Inflammatory macrophage (primary cell): ENCODE data around the gene HAPLN3.
A peak's percentile ranks its signal among the peaks of the same experiment; 100 is the strongest.
"Not testable (repeated sequence)": the region's sequence is repeated elsewhere in the genome, so short reads cannot be mapped to it uniquely, and the experiment has no call there.

Source experiments
- DNase-seq, 2 donors: peaks; one replicate each; pipeline ENCODE4 v3.0.0-alpha.2; 2020 to 2022
- total RNA-seq, 18 experiments: gene quantifications; one replicate each; lab custom pipeline; 2026; ENCODE audit warnings: mixed read lengths in 6 of 18, inconsistent platforms in 2 of 18; lab: John Stamatoyannopoulos, UW

The HAPLN3 gene
- total RNA-seq = 0 to 48.9 (median 0.31) reads per million in 18 experiments

DNA sequence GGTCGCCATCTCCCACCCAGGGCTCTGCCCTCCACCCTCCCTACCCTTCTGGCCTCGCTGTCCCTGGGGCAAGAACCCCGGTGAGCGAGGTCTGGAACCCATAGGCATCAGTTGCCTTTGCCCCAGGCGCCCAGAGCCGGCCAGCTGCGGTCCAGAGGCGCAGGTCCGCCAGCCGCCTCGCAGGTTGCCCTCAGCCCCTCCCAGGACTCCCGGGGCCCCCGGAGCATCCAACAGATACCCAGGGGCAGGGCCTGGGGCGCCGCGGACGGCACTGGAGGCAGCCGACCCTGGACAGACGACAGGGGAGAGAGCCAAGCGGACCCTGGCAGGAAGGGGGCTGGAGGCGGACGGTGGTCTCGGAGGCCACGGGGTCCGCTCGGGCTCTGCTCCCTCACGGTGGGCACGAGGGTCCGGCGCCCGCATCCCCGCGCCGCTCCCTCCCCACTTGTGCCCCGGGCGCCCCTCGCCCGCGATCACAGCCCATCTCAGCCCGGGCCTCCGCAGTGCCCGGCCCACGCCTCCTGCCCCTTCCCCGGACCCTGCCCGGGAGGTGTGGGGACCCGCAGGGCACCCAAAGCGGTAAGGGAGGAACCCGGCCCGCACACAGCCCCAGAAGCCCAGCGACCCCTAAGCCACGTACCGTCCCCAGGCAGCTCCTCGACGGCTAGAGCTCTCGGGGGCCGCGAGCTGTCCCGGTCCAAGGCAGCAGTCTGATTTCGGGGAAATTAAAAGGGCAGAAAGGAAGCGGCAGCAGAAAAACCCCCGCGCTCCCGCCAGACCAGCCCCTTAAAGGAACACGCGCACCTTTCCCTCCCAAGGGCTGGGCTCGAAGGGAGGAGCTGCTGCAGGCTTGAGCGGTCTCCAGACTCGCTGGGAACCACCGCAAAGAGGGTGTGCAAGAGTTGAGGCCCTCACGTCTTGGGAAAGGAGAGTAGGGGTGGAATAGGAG, at the start of gene HAPLN3:
TSS of gene HAPLN3 (minus strand) at position 726 of the 949 bp plus-strand sequence. CDS start 8,246 bp downstream, outside the sequence.
- peak in 1 of 2 donors; percentile 6 for DNase-seq

- DNase-seq = no peak
Measured at GRCh38 chr15:88940110-88940675, 44.8 kb upstream of the HAPLN3 start.

DNA sequence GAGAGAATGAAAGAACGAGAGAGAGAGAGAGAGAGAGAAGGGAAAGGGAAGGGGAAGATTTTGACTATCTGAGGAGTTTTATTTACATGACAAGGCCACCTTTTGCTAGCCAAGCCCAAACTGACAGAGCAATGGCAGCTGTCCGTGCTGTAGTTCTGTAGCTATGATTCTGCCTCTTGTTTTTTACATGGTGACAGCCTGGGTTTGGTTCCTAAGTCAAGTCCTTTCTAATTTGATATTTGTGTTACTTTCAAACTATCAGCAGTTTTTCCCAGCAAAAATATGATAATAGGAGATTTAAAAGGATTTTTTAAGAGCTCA, 44.1 kb upstream of the HAPLN3 start:
- DNase-seq = no peak

- DNase-seq = no peak
Measured at GRCh38 chr15:88938802-88939485, 43.6 kb upstream of the HAPLN3 start.

- not testable (repeated sequence) for DNase-seq
Measured at GRCh38 chr15:88934449-88934848, 39.1 kb upstream of the HAPLN3 start.

- DNase-seq = no peak
Measured at GRCh38 chr15:88932875-88933330, 37.6 kb upstream of the HAPLN3 start.

DNA sequence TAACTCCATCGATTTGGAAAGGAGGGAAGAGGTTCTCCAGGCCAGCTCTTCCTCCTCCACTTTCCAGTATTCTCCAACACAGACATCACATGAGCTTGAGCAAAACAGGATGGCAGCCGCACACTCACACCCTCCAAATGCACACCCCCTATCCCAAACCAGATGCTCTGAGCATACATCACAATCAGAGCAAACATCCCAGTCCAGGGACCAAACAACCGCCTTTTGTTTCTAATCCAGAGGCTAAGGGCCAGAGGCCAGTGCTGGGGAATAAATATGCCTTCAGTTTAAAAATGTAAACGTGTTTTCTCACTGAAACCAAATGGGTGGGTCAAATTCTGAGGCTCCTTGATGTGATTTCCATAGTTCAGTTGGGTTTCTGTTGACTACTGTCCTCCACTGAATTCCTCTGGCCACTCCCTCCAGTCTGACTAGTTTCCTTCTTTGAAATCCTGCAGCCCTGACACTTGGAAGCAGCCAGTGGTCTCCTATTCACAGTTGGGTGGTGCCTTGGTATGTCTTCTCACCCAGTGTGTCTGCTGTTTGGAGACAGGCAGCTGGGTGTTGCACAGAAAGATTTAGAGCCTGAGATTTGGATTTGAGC, 37.0 kb upstream of the HAPLN3 start:
- no peak for DNase-seq

- no peak for DNase-seq
Measured at GRCh38 chr15:88930579-88930978, 35.2 kb upstream of the HAPLN3 start.

DNA sequence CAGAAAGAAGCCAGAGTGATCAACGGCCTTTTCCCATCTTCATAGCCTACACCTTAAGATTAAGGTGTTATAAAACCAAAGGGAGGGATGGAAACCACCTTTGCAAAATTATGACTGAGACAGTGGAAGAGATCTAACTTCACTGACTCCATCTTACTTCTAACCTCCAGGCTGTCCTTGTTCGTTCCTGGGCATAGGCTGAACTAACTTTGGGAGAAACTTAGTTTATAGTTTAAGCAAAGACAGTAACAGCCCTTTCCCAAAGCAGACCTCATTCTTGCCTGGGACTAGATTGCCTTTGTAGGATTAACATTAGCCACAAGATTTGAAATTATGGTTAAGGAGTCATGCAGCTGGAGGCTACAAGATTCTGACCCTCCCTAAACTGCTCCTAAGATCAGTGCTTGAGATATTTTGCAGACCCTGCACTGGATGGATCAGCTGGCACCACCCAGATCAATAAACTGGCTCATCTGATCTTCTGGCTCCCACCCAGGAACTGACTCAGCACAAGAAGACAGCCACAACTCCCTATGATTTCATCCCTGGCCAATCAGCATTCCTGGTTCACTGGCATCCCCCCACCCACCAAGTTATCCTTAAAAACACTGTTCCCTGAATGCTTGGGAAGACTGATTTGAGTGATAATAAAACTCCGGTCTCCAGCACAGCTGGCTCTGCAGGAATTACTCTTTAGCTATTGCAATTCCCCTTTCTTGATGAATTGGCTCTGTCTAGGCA, 34.2 kb upstream of the HAPLN3 start:
- DNase-seq = not testable (repeated sequence)

- DNase-seq = not testable (repeated sequence)
Measured at GRCh38 chr15:88928192-88928591, 32.8 kb upstream of the HAPLN3 start.

GRCh38 chr15:88925648-88926047, 30.3 kb upstream of the HAPLN3 start:
- DNase-seq = not testable (repeated sequence)

DNA sequence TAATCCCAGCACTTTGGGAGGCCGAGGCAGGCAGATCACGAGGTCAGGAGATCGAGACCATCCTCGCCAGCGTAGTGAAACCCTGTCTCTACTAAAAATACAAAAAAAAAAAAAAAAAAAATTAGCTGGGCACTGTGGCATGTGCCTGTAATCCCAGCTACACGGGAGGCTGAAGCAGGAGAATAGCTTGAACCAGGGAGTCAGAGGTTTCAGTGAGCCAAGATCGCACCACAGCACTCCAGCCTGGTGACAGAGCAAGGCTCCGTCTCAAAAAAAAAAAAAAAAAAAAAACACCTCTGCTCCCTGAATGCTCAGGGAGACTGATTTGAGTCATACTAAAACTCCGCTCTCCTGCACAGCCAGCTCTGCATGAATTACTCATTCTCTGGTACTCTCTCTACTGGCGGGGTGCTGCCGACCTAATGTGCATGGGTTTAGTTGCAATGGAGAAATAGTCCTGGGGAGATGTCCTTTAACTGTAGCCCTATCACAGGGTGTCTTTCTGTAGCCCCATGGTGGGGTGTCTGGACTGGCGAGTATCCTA, 25.6 kb upstream of the HAPLN3 start:
- DNase-seq = not testable (repeated sequence)

DNA sequence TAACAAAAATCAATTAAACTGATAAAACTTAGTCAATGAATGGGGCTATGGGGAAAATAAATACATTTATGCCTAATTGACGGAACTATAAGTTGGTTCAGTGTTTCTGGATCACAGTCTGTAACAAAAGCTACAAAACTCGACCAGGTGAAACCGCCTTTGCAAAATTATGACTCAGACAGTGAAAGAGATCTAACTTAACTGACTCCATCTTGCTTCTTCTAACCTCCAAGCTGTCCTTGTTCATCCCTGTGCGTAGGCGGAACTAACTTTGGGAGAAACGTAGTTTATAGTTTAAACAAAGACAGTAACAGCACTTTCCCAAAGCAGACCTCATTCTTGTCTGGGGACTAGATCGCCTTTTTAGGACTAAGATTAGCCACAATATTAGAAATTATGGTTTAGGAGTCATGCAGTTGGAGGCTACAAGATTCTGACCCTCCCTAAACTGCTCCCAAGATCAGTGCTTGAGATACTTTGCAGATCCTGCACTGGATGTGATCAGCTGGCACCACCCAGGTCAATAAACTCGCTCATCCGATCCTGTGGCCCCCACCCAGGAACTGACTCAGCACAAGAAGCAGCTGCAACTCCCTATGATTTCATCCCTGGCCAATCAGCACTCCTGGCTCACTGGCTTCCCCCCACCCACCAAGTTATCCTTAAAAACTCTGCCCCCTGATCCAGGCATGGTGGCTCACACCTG, 25.0 kb upstream of the HAPLN3 start:
- no peak for DNase-seq

- DNase-seq = peak; percentile 93
Measured at GRCh38 chr15:88918738-88919137, 23.4 kb upstream of the HAPLN3 start.

- DNase-seq = peak; percentile 36 to 73
Measured at GRCh38 chr15:88917760-88918159, 22.4 kb upstream of the HAPLN3 start.

GRCh38 chr15:88915354-88915753, 20.0 kb upstream of the HAPLN3 start:
- DNase-seq = no peak

DNA sequence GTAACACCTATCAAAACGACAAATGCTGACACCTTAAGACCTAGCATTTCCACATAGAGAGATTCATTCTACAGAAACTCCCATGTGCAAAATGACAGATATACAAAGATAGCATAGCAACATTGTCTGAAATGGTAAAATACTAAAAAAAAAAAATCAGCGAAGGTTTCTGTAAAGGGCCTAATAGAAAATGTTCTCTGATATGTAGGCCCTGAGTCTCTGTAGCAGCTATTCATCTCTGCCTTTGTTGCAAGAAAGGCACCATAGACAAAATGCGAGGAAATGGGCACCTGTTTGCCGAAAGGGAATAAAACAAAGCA, 18.5 kb upstream of the HAPLN3 start:
- no peak for DNase-seq

DNA sequence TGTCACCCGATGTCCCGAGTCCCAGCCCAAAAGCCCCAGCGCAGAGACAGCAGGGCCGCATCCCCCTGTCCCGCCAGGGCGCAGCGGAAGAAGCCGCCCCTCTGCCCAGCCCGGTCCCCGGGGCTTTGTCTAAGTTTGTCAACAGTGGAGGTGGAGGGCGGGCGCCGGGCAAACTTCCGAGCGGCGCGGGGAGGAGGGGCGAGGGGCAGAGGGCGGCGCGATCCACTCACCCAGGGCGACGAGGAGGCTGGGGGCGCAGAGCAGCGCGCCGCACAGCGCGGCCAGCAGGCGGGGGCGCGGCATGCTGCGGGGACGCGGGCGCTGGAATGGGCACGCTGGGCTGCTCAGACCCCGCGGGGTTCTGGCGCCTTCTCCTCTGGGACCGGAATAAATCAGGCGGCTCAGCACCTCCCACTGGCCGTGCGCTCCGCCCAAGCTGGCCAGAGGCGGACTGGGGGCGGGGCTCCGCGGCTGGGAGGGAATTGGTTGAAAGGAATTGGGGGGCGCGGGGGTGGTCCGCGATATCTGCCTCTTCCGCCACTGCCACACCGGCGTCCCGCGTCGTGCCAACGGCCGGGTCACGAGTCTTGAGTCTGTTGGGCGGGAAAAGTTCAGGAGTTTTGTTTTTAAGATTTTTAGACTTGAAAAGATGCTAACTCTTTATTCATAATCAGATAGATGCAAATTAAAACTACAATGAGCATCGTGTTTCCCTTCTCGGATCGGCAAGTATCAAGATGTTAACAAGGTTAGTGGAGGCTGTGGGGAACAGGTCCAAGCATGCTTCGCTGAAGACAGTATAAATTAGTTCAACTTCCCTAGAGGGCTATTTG, 17.9 kb upstream of the HAPLN3 start, which contains the start of gene MFGE8:
TSS of gene MFGE8 (minus strand) at position 363 of the 833 bp plus-strand sequence. CDS start at position 303, 60 bp downstream.
- DNase-seq = peak; percentile 43 to 52

DNA sequence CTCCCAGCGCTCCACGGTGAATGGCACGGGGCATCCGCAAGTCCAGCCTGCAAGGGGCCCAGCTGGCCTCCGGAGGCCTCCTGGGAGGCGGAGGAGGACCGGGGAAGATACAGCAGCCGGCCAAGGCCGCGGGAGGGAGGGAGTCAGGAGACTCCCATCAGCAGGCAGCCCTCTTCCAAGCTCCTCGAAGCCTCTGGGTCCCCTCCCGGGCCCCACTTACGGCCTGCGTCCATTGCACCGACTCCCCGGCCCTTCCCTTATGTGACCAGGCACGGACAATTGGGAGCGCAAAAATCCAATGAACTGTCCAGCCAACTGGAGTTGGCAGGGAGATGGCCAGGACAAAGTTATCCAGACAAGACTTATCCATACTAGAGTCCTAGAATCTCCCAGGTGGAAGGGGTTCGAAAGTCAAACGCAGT, 17.2 kb upstream of the HAPLN3 start:
- no peak for DNase-seq

DNA sequence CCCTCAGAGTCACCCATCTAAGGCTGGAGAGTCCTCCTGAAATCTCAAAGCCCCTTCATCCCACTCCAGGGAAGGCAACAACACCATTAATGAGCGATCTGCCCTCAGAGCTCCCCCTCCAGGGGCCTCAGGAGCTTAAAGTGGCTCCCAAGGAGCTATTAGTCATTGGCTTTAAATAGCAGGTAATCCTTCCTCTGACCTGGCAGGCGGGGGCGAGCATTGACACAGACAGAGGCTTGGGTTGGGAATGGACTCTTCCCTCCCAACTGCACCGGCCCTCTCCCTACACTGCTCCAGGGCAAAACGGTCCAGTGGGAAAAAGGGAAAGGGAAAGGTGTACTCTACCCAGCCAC, 16.4 kb upstream of the HAPLN3 start:
- no peak for DNase-seq
